GM23338 (cell line): ENCODE measurements around the gene CIAO2A.
A peak's percentile ranks its signal among the peaks of the same experiment; 100 is the strongest.

ENCODE experiments used
- JUNB ChIP-seq: IDR thresholded peaks from one replicate; pipeline ENCODE4 v1.6.1; 2016; ENCODE audit warnings: antibody characterized with exemption; ENCODE audit not compliant: unreplicated experiment
- POLR2AphosphoS5 ChIP-seq: IDR thresholded peaks from 2 replicates; pipeline ENCODE4 v1.6.1; 2016; ENCODE audit warnings: antibody characterized with exemption, low read depth
- STAT1 ChIP-seq: IDR thresholded peaks from one replicate; pipeline ENCODE4 v1.6.1; 2016; ENCODE audit warnings: antibody characterized with exemption; ENCODE audit not compliant: unreplicated experiment
- TF ChIP-seq, protein P1 (sequence below), 2 experiments: fragments of 200-600 bp in 1 of 2; sonication (generic) in 1 of 2; conservative IDR thresholded peaks; 2 replicates each; pipeline versions ENCODE4 v1.5.1 to v1.6.1; 2016 to 2017; ENCODE audit warnings: antibody characterized with exemption in 2 of 2, low read depth in 2 of 2, mild to moderate bottlenecking in 2 of 2, moderate library complexity in 1 of 2

DNA sequence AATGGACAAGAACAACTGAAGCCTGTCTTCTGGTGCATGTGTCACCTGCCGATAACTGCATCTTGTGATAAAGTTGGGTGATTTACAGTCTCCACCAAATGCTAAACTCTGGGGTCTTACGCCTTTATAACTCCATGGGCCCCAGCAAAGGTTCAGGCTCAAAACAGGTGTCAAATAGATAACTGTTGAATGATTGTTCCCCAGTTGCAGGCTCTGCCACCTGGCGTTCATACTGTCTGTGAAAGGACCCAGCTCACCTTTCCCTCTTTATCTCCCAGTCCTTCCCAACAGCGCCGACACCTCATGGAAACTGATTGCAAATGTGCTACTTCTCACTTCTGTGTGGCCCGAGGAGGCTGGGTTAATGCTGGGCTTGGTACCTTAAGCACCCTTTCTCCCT lies 49.6 kb upstream of the CIAO2A start:
- TF ChIP-seq, protein P1, sequence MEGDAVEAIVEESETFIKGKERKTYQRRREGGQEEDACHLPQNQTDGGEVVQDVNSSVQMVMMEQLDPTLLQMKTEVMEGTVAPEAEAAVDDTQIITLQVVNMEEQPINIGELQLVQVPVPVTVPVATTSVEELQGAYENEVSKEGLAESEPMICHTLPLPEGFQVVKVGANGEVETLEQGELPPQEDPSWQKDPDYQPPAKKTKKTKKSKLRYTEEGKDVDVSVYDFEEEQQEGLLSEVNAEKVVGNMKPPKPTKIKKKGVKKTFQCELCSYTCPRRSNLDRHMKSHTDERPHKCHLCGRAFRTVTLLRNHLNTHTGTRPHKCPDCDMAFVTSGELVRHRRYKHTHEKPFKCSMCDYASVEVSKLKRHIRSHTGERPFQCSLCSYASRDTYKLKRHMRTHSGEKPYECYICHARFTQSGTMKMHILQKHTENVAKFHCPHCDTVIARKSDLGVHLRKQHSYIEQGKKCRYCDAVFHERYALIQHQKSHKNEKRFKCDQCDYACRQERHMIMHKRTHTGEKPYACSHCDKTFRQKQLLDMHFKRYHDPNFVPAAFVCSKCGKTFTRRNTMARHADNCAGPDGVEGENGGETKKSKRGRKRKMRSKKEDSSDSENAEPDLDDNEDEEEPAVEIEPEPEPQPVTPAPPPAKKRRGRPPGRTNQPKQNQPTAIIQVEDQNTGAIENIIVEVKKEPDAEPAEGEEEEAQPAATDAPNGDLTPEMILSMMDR (conservative IDR thresholded peaks at IDR 0.05; ENCODE audit: low read depth in 2 of 2) = peak in 1 of 2 experiments; percentile 30; a peak in 2 of 4 replicates
- no peak for TF ChIP-seq STAT1
- no peak for TF ChIP-seq JUNB
- TF ChIP-seq POLR2AphosphoS5 = no peak
